LNCAP (cell line): ENCODE results near the gene CDC37L1.

Experiments used
- CTCF ChIP-seq: fragments of 450-650 bp; IDR thresholded peaks from 2 replicates; pipeline ENCODE4 v1.5.1; 2017; ENCODE audit warnings: mild to moderate bottlenecking

The CDC37L1 gene

GRCh38 chr9:4663956-4664355 is 15.4 kb upstream of the CDC37L1 start:
- TF ChIP-seq CTCF: no peak

- TF ChIP-seq CTCF: no peak
These were observed 14.0 kb upstream of the CDC37L1 start for GRCh38 chr9:4665357-4665756.

GRCh38 chr9:4666042-4666699 is 13.2 kb upstream of the CDC37L1 start, which contains the start of gene SPATA6L:
Gene SPATA6L (minus strand): TSS chr9:4666480. CDS start chr9:4666250, 230 bp downstream.
- no peak for TF ChIP-seq CTCF

GRCh38 chr9:4667681-4668080 is 11.7 kb upstream of the CDC37L1 start:
- TF ChIP-seq CTCF: no peak

GRCh38 chr9:4668604-4669003 is 10.8 kb upstream of the CDC37L1 start:
- TF ChIP-seq CTCF: no peak

- TF ChIP-seq CTCF: no peak
These were observed 9.5 kb upstream of the CDC37L1 start for GRCh38 chr9:4669890-4670289.

- TF ChIP-seq CTCF: no peak
These were observed 8.8 kb upstream of the CDC37L1 start for GRCh38 chr9:4670591-4670990.

GRCh38 chr9:4671737-4672136 is 7.6 kb upstream of the CDC37L1 start:
- TF ChIP-seq CTCF: no peak
